GM23338 (cell line): ENCODE results near the gene PAPPA. TPM values are rescaled to one million over a fixed set of nuclear protein-coding genes. Genes with fewer than 3 reads are reported as not detected.

Experiments used
- ATAC-seq: fragments of 200-7000 bp; cut with Tn5 transposase; 3 replicates; pipeline ENCODE4 v1.9.1; 2020
- DNase-seq: peaks from one replicate; pipeline ENCODE4 v3.0.0-alpha.2; 2015; ENCODE audit warnings: low spot score
- H2AFZ ChIP-seq: fragments of 200-600 bp; sonication (generic); 2 replicates; pipeline ENCODE4 v1.8.0; 2016; ENCODE audit warnings: antibody characterized with exemption, mild to moderate bottlenecking, moderate library complexity
- H3F3A ChIP-seq: fragments of 200-600 bp; sonication (generic); replicated peaks from 2 replicates; pipeline ENCODE4 v1.8.0; 2017; ENCODE audit warnings: antibody characterized with exemption, mixed run types, low read depth
- H3K27ac ChIP-seq: fragments of 200-600 bp; sonication (generic); 2 replicates; pipeline ENCODE4 v1.6.1; 2016; ENCODE audit warnings: low read depth
- H3K27me3 ChIP-seq: fragments of 200-600 bp; sonication (generic); 2 replicates; pipeline ENCODE4 v1.8.0; 2016; ENCODE audit warnings: mild to moderate bottlenecking, mixed run types, moderate library complexity; ENCODE audit not compliant: insufficient read depth
- H3K36me3 ChIP-seq: fragments of 200-600 bp; sonication (generic); 2 replicates; pipeline ENCODE4 v1.8.0; 2016; ENCODE audit warnings: mild to moderate bottlenecking; ENCODE audit not compliant: insufficient read depth
- H3K4me1 ChIP-seq: fragments of 200-600 bp; sonication (generic); 2 replicates; pipeline ENCODE4 v1.8.0; 2016; ENCODE audit warnings: mild to moderate bottlenecking, moderate library complexity; ENCODE audit not compliant: insufficient read depth
- H3K4me2 ChIP-seq: fragments of 200-600 bp; sonication (generic); 2 replicates; pipeline ENCODE4 v1.7.1; 2017; ENCODE audit warnings: mixed run types
- H3K4me3 ChIP-seq: fragments of 200-600 bp; sonication (generic); 2 replicates; pipeline ENCODE4 v1.6.1; 2016; ENCODE audit warnings: mixed run types
- H3K79me2 ChIP-seq: fragments of 200-600 bp; sonication (generic); replicated peaks from 2 replicates; pipeline ENCODE4 v1.8.0; 2017; ENCODE audit warnings: mild to moderate bottlenecking; ENCODE audit not compliant: insufficient read depth
- H3K9me2 ChIP-seq: fragments of 200-600 bp; sonication (generic); 2 replicates; pipeline ENCODE4 v1.8.0; 2017; ENCODE audit not compliant: insufficient read depth
- H4K20me1 ChIP-seq: fragments of 200-600 bp; sonication (generic); replicated peaks from 2 replicates; pipeline ENCODE4 v1.8.0; 2017; ENCODE audit warnings: mild to moderate bottlenecking; ENCODE audit not compliant: insufficient read depth
- H3K27ac Mint-ChIP-seq: 2 replicates; pipeline ENCODE4 v1.8.0; 2020; ENCODE audit warnings: inconsistent platforms, mild to moderate bottlenecking, moderate library complexity, mixed read lengths
- H3K27me3 Mint-ChIP-seq: 3 replicates; pipeline ENCODE4 v1.8.0; 2022; ENCODE audit warnings: low read depth, mild to moderate bottlenecking, moderate library complexity, mixed read lengths, inconsistent platforms; ENCODE audit not compliant: insufficient read depth, poor library complexity
- H3K36me3 Mint-ChIP-seq: 3 replicates; pipeline ENCODE4 v1.8.0; 2021; ENCODE audit warnings: low read depth, mild to moderate bottlenecking, inconsistent platforms, moderate library complexity, mixed read lengths
- H3K4me1 Mint-ChIP-seq: 3 replicates; pipeline ENCODE4 v1.8.0; 2020; ENCODE audit warnings: mild to moderate bottlenecking, inconsistent platforms, mixed read lengths
- H3K4me3 Mint-ChIP-seq: 3 replicates; pipeline ENCODE4 v1.8.0; 2021; ENCODE audit warnings: moderate library complexity, mild to moderate bottlenecking, inconsistent platforms, mixed read lengths
- H3K9me3 Mint-ChIP-seq: 3 replicates; pipeline ENCODE4 v1.8.0; 2020; ENCODE audit warnings: moderate library complexity, mild to moderate bottlenecking, inconsistent platforms, mixed read lengths
- EZH2 ChIP-seq: fragments of 200-600 bp; sonication (generic); IDR thresholded peaks from one replicate; pipeline ENCODE4 v1.8.0; 2017; ENCODE audit warnings: antibody characterized with exemption, mild to moderate bottlenecking, low read depth; ENCODE audit not compliant: unreplicated experiment
- EZH2phosphoT487 ChIP-seq: fragments of 200-600 bp; sonication (generic); IDR thresholded peaks from one replicate; pipeline ENCODE4 v1.8.1; 2018; ENCODE audit warnings: antibody characterized with exemption; ENCODE audit not compliant: unreplicated experiment
- JUNB ChIP-seq: IDR thresholded peaks from one replicate; pipeline ENCODE4 v1.6.1; 2016; ENCODE audit warnings: antibody characterized with exemption; ENCODE audit not compliant: unreplicated experiment
- NANOG ChIP-seq: IDR thresholded peaks from 2 replicates; pipeline ENCODE4 v1.6.1; 2016; ENCODE audit warnings: antibody characterized with exemption, borderline replicate concordance
- POLR2AphosphoS5 ChIP-seq: IDR thresholded peaks from 2 replicates; pipeline ENCODE4 v1.6.1; 2016; ENCODE audit warnings: antibody characterized with exemption, low read depth
- STAT1 ChIP-seq: IDR thresholded peaks from one replicate; pipeline ENCODE4 v1.6.1; 2016; ENCODE audit warnings: antibody characterized with exemption; ENCODE audit not compliant: unreplicated experiment
- ZNF114 ChIP-seq: fragments of 250-450 bp; sonication (Bioruptor Pico); IDR thresholded peaks from 2 replicates; pipeline ENCODE4 v1.5.0; 2020; ENCODE audit warnings: mild to moderate bottlenecking, moderate library complexity
- polyA plus RNA-seq: library from polyadenylated mRNA; unstranded; fragments of >200 nt; fragmentation: Nextera tagmentation; extraction: Ambion mirVana; gene quantifications from 2 replicates; pipeline ENCODE4 v1.2.1, GENCODE V29; 2016
- total RNA-seq: library from RNA; depleted of rRNA; stranded (reverse); fragments of >200 nt; shearing (Covaris generic); gene quantifications from 2 replicates; pipeline ENCODE4 v1.2.3, GENCODE V29; 2014
- TF ChIP-seq, protein P1 (sequence below): IDR thresholded peaks from 2 replicates; pipeline ENCODE4 v1.6.1; 2016; ENCODE audit warnings: antibody characterized with exemption
- TF ChIP-seq, protein P2 (sequence below): IDR thresholded peaks from one replicate; pipeline ENCODE4 v1.6.1; 2018; ENCODE audit warnings: antibody characterized with exemption; ENCODE audit not compliant: unreplicated experiment
- TF ChIP-seq, protein P3 (sequence below): fragments of 250-450 bp; sonication (Bioruptor Pico); IDR thresholded peaks from 2 replicates; pipeline ENCODE4 v1.5.0; 2020; ENCODE audit warnings: mild to moderate bottlenecking, moderate library complexity

PAPPA gene
- total and polyA plus RNA-seq, 2 experiments from 2014 or later, result 0.38 to 0.66 TPM

DNA sequence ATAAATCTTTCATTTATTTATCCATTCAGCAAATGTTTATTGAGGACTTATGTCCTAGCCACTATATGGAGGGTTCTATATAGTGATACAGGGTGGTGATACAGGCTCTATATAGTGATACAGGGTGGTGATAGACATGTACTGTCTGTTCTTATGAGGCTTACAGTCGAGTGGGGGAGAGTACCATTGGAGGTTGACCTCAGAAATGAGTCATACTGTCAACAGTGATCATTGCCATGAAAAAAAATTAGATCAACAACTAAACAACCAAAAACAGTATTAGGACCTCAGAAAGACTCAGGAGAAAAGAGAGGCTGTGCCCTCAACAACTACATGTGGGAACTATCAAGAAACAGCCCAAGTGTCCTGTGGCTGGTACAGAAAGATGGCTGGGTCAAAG, 22.0 kb downstream of the PAPPA start:
- no peak overlapping the region for H3K4me2 ChIP-seq
- H4K20me1 ChIP-seq, result peaks cover 2% of the 10 kb centered on the region; the same call in 1 of the 2 replicates
- H3K27ac ChIP-seq, result no peak overlapping the region
- H3K4me3 Mint-ChIP-seq, result no peak overlapping the region
- no peaks in the 10 kb centered on the region for H3K9me2 ChIP-seq
- no peaks in the 10 kb centered on the region for H3K79me2 ChIP-seq
- ATAC-seq (no peak), DNase-seq (no peak)
- H2AFZ ChIP-seq, result no peak overlapping the region
- H3K27ac Mint-ChIP-seq, result no peak overlapping the region
- no peaks in the 10 kb centered on the region for H3K4me1 ChIP-seq
- TF ChIP-seq, protein P1, sequence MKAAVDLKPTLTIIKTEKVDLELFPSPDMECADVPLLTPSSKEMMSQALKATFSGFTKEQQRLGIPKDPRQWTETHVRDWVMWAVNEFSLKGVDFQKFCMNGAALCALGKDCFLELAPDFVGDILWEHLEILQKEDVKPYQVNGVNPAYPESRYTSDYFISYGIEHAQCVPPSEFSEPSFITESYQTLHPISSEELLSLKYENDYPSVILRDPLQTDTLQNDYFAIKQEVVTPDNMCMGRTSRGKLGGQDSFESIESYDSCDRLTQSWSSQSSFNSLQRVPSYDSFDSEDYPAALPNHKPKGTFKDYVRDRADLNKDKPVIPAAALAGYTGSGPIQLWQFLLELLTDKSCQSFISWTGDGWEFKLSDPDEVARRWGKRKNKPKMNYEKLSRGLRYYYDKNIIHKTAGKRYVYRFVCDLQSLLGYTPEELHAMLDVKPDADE, result no peak
- TF ChIP-seq JUNB (no peak), STAT1 (no peak), EZH2 (no peak), EZH2phosphoT487 (no peak), NANOG (no peak), ZNF114 (CRISPR knock-in tag) (no peak), POLR2AphosphoS5 (no peak)
- TF ChIP-seq, protein P2, sequence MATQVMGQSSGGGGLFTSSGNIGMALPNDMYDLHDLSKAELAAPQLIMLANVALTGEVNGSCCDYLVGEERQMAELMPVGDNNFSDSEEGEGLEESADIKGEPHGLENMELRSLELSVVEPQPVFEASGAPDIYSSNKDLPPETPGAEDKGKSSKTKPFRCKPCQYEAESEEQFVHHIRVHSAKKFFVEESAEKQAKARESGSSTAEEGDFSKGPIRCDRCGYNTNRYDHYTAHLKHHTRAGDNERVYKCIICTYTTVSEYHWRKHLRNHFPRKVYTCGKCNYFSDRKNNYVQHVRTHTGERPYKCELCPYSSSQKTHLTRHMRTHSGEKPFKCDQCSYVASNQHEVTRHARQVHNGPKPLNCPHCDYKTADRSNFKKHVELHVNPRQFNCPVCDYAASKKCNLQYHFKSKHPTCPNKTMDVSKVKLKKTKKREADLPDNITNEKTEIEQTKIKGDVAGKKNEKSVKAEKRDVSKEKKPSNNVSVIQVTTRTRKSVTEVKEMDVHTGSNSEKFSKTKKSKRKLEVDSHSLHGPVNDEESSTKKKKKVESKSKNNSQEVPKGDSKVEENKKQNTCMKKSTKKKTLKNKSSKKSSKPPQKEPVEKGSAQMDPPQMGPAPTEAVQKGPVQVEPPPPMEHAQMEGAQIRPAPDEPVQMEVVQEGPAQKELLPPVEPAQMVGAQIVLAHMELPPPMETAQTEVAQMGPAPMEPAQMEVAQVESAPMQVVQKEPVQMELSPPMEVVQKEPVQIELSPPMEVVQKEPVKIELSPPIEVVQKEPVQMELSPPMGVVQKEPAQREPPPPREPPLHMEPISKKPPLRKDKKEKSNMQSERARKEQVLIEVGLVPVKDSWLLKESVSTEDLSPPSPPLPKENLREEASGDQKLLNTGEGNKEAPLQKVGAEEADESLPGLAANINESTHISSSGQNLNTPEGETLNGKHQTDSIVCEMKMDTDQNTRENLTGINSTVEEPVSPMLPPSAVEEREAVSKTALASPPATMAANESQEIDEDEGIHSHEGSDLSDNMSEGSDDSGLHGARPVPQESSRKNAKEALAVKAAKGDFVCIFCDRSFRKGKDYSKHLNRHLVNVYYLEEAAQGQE, result no peak
- no peaks in the 10 kb centered on the region for H3K36me3 ChIP-seq
- H3K4me1 Mint-ChIP-seq, result no peaks in the 10 kb centered on the region
- H3K4me3 ChIP-seq, result no peak overlapping the region
- H3K27me3 Mint-ChIP-seq, result peaks cover 1% of the 10 kb centered on the region
- no peaks in the 10 kb centered on the region for H3K9me3 Mint-ChIP-seq
- H3K27me3 ChIP-seq, result no peaks in the 10 kb centered on the region
- H3K36me3 Mint-ChIP-seq, result no peaks in the 10 kb centered on the region
- H3F3A ChIP-seq, result no peaks in the 10 kb centered on the region

DNA sequence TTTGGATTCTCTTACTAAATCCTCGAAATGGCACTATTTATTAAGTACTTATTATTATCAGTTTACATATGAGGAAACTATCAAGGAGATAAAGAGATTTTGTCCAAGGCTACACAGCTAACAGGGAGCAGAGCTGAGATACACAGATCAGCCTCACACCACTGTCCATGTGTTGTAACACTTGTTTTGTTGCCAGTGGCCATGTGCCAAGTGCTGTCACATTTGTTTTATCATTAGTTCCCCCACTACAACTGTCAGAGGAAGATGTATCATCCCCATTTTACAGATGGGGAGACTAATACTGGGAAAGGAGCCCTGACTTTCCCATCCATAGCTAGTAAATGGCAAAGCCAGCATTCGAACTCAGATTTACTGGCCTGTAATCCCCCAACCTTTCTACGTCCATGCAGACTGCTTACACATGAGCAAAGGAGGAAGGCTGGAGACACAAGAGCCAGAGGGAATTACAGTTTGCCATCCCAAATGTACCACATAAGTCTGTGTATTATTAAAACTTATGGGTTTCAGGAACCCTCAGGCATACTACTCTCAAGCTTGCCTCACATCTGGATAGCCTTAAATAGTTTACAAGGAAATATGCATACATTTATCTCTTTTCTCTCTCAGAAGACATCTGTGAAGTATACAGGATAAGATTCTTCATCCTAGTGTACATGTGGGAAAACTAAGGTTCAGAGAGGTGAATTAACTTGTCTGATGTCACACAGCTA, 25.1 kb downstream of the PAPPA start:
- Histone ChIP-seq H3K4me2 (no peak overlapping the region), H3K4me1 (no peaks in the 10 kb centered on the region), H3K27me3 (no peaks in the 10 kb centered on the region), H3K4me3 (no peak overlapping the region), H3K79me2 (no peaks in the 10 kb centered on the region), H3K36me3 (no peaks in the 10 kb centered on the region), H2AFZ (no peak overlapping the region), H4K20me1 (no peaks in the 10 kb centered on the region; the same call in 1 of the 2 replicates), H3K27ac (no peak overlapping the region), H3K9me2 (no peaks in the 10 kb centered on the region), H3F3A (no peaks in the 10 kb centered on the region)
- DNase-seq (no peak), ATAC-seq (no peak)
- Mint-ChIP-seq H3K27me3 (peaks cover 1% of the 10 kb centered on the region), H3K4me1 (no peaks in the 10 kb centered on the region), H3K4me3 (no peak overlapping the region), H3K36me3 (no peaks in the 10 kb centered on the region), H3K9me3 (no peaks in the 10 kb centered on the region), H3K27ac (no peak overlapping the region)
- no peak for TF ChIP-seq POLR2AphosphoS5
- TF ChIP-seq, protein P3, sequence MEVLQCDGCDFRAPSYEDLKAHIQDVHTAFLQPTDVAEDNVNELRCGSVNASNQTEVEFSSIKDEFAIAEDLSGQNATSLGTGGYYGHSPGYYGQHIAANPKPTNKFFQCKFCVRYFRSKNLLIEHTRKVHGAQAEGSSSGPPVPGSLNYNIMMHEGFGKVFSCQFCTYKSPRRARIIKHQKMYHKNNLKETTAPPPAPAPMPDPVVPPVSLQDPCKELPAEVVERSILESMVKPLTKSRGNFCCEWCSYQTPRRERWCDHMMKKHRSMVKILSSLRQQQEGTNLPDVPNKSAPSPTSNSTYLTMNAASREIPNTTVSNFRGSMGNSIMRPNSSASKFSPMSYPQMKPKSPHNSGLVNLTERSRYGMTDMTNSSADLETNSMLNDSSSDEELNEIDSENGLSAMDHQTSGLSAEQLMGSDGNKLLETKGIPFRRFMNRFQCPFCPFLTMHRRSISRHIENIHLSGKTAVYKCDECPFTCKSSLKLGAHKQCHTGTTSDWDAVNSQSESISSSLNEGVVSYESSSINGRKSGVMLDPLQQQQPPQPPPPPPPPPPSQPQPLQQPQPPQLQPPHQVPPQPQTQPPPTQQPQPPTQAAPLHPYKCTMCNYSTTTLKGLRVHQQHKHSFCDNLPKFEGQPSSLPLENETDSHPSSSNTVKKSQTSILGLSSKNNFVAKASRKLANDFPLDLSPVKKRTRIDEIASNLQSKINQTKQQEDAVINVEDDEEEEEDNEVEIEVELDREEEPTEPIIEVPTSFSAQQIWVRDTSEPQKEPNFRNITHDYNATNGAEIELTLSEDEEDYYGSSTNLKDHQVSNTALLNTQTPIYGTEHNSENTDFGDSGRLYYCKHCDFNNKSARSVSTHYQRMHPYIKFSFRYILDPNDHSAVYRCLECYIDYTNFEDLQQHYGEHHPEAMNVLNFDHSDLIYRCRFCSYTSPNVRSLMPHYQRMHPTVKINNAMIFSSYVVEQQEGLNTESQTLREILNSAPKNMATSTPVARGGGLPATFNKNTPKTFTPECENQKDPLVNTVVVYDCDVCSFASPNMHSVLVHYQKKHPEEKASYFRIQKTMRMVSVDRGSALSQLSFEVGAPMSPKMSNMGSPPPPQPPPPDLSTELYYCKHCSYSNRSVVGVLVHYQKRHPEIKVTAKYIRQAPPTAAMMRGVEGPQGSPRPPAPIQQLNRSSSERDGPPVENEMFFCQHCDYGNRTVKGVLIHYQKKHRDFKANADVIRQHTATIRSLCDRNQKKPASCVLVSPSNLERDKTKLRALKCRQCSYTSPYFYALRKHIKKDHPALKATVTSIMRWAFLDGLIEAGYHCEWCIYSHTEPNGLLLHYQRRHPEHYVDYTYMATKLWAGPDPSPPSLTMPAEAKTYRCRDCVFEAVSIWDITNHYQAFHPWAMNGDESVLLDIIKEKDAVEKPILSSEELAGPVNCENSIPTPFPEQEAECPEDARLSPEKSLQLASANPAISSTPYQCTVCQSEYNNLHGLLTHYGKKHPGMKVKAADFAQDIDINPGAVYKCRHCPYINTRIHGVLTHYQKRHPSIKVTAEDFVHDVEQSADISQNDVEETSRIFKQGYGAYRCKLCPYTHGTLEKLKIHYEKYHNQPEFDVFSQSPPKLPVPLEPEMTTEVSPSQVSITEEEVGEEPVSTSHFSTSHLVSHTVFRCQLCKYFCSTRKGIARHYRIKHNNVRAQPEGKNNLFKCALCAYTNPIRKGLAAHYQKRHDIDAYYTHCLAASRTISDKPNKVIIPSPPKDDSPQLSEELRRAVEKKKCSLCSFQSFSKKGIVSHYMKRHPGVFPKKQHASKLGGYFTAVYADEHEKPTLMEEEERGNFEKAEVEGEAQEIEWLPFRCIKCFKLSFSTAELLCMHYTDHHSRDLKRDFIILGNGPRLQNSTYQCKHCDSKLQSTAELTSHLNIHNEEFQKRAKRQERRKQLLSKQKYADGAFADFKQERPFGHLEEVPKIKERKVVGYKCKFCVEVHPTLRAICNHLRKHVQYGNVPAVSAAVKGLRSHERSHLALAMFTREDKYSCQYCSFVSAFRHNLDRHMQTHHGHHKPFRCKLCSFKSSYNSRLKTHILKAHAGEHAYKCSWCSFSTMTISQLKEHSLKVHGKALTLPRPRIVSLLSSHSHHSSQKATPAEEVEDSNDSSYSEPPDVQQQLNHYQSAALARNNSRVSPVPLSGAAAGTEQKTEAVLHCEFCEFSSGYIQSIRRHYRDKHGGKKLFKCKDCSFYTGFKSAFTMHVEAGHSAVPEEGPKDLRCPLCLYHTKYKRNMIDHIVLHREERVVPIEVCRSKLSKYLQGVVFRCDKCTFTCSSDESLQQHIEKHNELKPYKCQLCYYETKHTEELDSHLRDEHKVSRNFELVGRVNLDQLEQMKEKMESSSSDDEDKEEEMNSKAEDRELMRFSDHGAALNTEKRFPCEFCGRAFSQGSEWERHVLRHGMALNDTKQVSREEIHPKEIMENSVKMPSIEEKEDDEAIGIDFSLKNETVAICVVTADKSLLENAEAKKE, result no peak
- TF ChIP-seq EZH2, result no peak
- no peak for TF ChIP-seq EZH2phosphoT487
